Cardiac fibroblast (primary cell): Measurements from ENCODE around the gene FAM117A.
A peak's percentile ranks its signal among the peaks of the same experiment; 100 is the strongest.

ENCODE experiments used
- DNase-seq, 2 donors: peaks; one replicate each; pipeline versions ENCODE4 v3.0.0 to v3.0.0-alpha.2; 2010; ENCODE audit warnings: low read depth in 2 of 2
- H3K4me3 ChIP-seq, 2 donors: replicated peaks in 1 of 2; 1 replicate in 1 of 2; 2 replicates in 1 of 2; pipeline ENCODE4 v1.5.1; 2011; ENCODE audit warnings: low read depth in 2 of 2, low read length in 2 of 2, mild to moderate bottlenecking in 2 of 2, moderate library complexity in 1 of 2
- TF ChIP-seq, protein P1 (sequence below): IDR thresholded peaks from one replicate; pipeline ENCODE4 v1.5.1; 2011; ENCODE audit warnings: low read depth, mild to moderate bottlenecking, low read length, inconsistent platforms

The FAM117A gene

GRCh38 chr17:49699966-49700575 is 63.9 kb downstream of the FAM117A start:
- TF ChIP-seq, protein P1, sequence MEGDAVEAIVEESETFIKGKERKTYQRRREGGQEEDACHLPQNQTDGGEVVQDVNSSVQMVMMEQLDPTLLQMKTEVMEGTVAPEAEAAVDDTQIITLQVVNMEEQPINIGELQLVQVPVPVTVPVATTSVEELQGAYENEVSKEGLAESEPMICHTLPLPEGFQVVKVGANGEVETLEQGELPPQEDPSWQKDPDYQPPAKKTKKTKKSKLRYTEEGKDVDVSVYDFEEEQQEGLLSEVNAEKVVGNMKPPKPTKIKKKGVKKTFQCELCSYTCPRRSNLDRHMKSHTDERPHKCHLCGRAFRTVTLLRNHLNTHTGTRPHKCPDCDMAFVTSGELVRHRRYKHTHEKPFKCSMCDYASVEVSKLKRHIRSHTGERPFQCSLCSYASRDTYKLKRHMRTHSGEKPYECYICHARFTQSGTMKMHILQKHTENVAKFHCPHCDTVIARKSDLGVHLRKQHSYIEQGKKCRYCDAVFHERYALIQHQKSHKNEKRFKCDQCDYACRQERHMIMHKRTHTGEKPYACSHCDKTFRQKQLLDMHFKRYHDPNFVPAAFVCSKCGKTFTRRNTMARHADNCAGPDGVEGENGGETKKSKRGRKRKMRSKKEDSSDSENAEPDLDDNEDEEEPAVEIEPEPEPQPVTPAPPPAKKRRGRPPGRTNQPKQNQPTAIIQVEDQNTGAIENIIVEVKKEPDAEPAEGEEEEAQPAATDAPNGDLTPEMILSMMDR = no peak
- DNase-seq = no peak
- H3K4me3 ChIP-seq = no peak overlapping the region

GRCh38 chr17:49698005-49698404 is 65.9 kb downstream of the FAM117A start:
- DNase-seq = no peak
- no peak overlapping the region for H3K4me3 ChIP-seq
- TF ChIP-seq, protein P1 = no peak

GRCh38 chr17:49696233-49696761 is 67.6 kb downstream of the FAM117A start:
- H3K4me3 ChIP-seq = no peak overlapping the region
- no peak for DNase-seq
- TF ChIP-seq, protein P1 = no peak

GRCh38 chr17:49695698-49696232 is 68.2 kb downstream of the FAM117A start:
- no peak overlapping the region for H3K4me3 ChIP-seq
- TF ChIP-seq, protein P1 = no peak
- no peak for DNase-seq

DNA sequence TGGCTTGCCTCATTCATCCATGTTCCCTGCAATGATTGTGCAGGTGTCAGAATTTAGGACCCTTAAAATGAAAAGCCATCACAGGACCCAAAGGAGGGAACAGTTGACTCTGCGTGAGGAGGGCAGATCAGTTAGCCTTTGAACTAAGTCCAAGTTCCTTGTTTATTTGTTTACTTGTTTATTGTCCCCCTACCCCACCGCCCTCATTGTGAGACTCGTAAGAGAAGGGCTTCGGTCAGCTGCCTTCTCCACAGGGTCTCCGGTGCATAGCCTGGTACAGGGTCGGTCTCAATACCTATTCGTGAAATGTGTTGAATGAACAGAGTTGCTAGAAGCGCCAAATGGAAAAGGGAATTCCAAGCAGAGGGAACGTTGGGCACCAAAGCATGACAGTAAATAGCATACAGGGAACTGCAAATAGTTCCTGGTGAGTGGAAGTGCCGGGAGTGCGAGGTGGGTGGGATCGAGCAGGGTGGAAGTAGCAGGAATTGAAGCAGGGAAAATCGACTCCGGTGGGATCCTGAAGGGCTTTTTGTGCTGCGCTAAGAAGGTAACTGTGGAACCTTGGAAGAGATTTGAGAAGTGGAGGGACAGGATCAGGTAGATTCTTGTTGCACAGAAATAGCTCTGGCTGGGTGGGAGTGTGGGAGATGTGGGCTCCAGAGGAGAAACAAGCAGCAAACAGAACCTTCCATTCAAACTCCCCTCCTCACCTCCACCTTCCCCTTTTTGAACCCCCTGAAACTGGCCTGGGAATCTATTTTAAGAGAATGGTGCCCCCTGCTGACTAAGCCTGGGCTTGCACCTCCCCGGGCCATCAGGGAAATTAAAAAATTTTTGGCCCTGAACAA is 68.9 kb downstream of the FAM117A start:
- no peak overlapping the region for H3K4me3 ChIP-seq
- TF ChIP-seq, protein P1 = peak; percentile 91
- peak; percentile 39 to 47 for DNase-seq

DNA sequence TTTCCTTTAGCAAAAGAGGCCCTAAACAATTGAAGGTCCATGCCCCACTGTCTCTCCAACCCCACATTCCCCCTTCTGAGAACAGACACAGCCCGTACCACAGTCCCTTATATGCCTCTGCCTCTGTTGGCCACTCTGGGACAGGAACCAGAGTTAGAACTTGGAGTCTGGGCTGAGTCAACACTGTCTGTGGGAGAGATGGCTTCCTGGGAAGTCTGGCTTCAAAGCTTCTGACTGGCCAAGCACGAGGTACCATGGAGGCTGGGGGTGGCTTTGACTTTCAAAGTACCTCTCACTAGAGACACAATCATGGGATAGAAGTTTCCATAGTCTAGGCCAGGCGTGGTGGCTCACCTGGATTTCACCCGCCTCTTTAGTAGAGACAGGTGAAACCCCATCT is 71.2 kb downstream of the FAM117A start:
- DNase-seq = no peak
- TF ChIP-seq, protein P1 = no peak

More for the DNA sequence above, 71.2 kb downstream of the FAM117A start:
- no peak overlapping the region for H3K4me3 ChIP-seq
